Hematopoietic multipotent progenitor cell treated with erythropoietin and hydrocortisone succinate and interleukin-3 and kit ligand, for 17 days (in vitro differentiated cells): ENCODE data around the gene SIK3.
"Not testable (repeated sequence)": the region's sequence is repeated elsewhere in the genome, so short reads cannot be mapped to it uniquely, and the experiment has no call there.

Experiments
- DNase-seq: peaks from one replicate; pipeline ENCODE4 v3.0.0-alpha.2; 2015; ENCODE audit warnings: low spot score

Gene SIK3

DNA sequence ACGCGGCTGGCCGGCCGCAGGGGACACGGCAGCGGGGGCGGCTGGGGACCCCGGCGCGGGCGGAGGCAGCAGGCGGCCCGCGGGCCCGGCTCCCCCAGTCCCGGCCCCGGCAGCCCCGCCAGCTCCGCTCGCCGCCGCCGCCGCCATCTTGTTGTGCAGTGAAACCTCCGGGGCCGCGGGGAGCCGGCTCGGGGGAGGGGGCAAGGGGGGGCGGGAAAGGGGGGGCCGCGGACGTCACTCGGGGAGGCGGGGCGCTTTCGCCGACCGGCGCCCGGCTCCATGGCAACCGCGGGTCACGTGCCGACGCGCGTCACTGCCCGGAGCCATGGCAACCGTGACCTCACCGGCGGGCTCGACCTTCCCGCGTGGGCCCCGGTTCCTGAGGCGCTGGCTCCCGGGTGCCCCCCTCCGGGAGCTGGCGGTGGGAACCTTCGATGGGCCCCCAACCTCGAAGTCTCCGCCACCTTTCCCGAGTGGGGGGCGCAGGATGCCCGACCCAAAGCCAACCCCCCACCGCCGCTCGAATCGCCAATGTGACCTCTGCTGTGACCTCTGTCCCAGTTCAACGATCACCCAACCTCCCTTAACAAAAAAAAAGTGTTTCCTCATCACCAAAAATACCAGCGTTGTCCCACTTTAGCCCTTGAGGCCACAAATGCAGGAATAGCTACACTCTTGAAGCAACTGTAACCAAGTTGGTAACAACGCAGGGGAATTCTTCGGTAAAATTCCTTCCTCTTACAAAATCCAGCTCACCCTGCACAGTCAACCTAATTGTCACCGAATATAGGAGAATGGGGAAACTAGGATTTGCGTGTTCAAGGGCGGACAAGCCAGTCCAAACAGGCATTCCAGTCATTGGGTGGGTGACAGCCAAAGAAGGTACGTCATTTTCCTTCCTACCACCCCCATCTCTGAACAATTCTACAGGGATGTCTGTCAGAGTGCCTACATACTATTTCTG, at the start of gene SIK3:
TSS of gene SIK3 (minus strand) at position 160 of the 964 bp plus-strand sequence. CDS start at position 147, 13 bp downstream.
- DNase-seq = peak; percentile 97

DNA sequence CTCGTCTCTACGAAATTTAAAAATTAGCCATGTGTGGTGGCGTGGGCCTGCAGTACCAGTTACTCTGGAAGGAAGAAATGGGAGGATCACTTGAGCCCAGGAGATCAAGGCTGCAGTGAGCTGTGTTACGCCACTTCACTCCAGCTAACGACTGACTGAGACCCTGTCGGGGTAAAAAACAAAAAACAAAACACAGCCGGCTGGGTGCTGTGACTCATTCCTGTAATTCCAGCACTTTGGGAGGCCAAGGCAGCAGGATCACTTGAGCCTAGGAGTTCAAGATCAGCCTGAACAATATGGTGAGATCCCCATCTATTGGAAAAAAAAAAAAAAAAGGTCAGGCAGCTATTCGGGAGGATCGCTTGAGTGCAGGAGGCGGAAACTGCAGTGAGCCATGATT, 48.3 kb upstream of the SIK3 start:
- no peak for DNase-seq

DNA sequence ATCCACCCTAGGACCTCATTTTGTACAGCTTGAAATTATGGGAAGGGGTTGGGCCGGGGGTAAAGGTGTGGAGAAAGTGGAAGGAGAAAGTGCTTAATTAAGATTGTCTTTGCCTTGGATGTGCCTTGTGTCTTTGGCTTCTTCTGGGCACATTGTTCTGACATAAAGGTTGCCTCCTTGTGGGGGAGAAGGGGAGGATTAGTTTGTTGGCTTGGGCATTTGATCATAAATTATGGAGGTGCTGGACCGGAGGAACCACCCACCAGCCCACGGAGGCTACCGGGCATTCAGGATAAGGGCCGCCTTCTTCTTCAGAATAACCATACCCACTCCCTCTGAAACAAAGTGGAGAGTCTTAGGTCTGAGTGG, 47.1 kb upstream of the SIK3 start:
- no peak for DNase-seq

DNA sequence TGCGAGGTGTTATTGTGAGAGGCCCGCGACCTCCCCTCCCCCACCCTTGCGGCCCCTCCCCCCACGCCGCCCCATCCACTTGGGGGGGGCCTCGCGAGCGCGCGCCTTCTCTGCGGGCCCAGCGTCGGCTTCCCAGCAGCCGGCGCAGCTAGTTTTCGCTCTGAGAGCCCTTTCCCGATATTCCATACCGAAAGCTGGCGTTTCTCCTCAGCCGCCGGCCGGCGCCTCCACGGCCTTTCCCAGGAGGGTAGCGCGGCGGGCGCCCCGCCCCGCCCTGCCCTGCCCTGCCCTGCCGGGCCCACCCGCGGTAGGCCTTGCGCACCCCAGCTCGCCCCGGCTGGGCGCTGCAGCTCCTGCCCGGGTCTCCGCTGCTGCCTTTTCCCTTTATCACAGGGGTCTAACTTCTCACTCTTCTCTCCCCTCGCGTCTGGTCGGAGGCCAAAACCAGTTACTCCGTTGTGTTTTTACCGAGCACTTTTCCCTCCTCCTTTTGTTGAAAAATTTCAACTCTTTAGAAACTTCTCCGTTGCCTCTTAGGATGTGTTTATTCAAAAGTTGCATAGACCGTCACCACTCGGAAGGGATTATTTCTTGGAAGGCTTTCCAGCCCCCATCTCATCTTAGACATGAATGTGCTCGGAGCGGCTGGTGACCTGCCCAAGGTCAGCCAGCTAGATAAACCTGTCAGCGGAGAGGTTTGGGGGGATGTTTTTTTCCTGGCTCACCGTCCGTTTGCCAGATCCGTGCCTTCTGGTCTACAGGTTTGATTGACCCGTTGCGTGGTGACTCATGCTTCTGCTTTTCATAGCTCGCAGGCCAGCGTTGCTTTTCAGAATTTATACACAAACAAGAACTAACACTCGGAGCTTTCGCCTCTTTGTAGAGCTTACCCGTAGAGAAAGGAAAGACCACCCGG, 46.5 kb upstream of the SIK3 start:
- peak; percentile 73 for DNase-seq

DNA sequence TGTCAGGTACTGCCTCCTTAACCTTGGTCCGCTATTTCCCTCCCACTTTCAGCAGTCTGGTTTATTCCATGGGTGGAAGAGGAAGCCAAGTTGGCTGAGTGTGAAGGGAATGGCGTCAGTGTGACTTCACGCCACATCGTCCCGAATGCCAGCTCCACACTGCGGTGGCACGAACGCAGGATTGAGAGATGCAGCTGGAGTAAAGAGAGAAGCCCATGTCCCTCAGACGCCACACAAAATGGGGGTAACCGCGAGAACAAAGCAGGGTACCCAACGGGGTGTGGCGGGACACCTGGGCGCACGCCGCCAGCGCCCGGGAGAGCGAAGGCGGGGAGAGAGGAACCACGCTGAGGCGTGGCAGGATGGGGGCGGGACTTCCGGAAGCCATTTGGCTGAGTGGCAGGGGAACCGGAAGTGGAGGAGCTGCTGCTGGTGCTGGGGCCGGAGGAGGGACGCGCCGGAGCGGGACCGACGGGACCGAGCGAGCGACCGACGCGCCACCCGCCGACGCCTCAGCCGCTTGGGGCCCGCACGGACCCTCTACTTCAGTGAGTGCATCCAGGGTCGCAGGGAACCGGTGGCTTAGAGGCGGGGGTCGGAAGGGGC, 45.7 kb upstream of the SIK3 start, which contains the start of gene PAFAH1B2:
TSS of gene PAFAH1B2 (plus strand) at position 417 of the 606 bp plus-strand sequence. CDS start 8,161 bp downstream, outside the sequence.
- peak; percentile 95 for DNase-seq

GRCh38 chr11:117143390-117143789, 45.2 kb upstream of the SIK3 start:
- no peak for DNase-seq

DNA sequence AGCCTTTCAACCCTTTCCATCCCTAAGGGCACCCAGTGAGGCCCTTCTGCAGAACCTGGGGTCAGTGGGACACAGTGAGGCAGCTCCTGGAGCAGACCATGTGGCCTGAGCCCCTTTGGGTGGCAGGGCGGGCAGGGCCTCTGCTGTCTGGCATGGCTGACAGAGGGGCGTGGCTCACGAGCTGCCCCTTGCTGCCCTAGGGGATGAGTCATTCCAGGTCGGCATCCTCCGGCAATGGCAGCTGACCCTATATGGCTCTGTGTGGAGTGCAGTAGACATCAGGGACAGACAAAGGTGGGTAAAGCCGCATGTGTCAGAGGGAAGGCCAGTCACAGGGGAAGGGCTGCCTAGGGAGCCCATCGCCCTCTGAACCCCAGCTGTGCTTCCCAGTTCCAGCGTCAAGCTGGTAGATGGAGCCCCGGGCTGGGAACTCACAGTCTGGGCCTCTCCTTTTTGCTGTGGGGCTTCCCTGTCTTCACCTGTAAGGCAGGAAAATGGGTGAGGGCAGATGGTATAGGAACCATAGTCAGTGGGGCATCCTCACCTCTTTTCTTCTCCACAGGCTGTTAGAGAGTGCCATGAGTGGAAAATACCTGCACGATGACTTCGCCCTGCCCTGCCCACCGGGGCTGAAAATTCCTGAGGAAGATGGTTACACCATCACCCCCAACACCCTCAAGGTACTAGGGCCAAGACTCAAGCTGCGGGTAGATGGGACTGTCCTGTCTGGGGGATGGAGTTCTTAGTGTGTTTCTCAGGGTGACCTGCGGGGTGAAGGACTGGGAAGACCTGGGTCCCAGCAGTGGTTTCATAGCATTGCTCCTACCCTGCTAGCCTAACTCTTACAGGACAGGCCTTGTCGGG, 39.2 kb upstream of the SIK3 start:
- not testable (repeated sequence) for DNase-seq

GRCh38 chr11:117134979-117135378, 36.8 kb upstream of the SIK3 start:
- DNase-seq = not testable (repeated sequence)

GRCh38 chr11:117134431-117134830, 36.2 kb upstream of the SIK3 start:
- DNase-seq = no peak

DNA sequence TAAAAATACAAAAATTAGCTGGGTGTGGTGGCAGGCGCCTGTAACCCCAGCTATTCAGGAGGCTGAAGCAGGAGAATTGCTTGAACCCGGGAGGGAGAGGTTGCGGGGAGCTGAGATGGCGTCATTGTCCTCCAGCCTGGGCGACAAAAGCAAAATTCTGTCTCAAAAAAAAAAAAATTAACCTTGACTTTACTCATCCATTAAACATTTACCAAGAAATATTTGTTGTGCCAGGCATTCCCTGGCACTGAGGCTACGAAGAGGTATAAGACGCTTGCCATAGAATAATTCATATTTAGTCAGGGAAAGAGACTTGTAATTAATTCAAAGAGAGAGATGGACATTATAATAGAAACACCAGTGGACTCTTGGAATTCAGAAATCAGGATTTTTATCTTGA, 32.7 kb upstream of the SIK3 start:
- DNase-seq = no peak

DNA sequence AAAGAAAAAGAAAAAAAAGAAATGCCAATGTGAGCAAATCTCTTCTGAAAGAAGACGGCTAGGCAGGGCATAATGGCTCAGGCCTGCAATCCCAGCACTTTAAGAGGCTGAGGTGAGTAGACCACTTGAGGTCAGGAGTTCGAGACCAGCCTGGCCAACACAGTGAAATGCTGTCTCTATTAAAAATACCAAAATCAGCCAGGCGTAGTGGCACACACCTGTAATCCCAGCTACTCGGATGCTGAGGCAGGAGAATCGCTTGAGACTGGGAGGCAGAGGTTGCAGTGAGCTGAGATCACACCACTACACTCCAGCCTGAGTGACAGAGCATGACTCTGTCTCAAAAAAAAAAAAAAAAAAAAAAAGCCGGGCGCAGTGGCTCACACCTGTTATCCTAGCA, 32.2 kb upstream of the SIK3 start:
- DNase-seq = not testable (repeated sequence)

- no peak for DNase-seq
Measured at GRCh38 chr11:117128289-117128688, 30.1 kb upstream of the SIK3 start.

- no peak for DNase-seq
Measured at GRCh38 chr11:117127171-117127901, 29.1 kb upstream of the SIK3 start.

GRCh38 chr11:117126223-117126965, 28.2 kb upstream of the SIK3 start:
- no peak for DNase-seq

GRCh38 chr11:117122556-117122955, 24.3 kb upstream of the SIK3 start:
- DNase-seq = no peak

DNA sequence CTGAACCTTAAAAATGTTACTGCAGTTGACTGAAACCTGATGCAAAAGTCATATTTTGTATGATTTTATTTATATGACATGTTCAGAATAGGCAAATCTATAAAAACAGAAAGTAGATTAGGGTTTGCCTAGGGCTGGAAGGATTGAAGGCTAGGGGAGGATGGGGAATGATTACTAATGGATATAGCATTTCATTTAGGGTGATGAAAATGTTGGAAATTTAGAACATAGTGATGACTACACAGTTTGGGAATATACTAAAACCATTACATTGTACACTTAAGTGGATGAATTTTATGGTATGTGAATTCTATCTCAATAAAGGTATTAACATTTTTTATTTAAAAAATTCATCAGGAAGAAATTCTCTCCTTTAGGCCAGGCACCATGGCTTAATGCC, 22.9 kb upstream of the SIK3 start:
- no peak for DNase-seq

GRCh38 chr11:117117681-117118080, 19.5 kb upstream of the SIK3 start:
- DNase-seq = no peak

GRCh38 chr11:117112939-117113338, 14.7 kb upstream of the SIK3 start:
- not testable (repeated sequence) for DNase-seq

DNA sequence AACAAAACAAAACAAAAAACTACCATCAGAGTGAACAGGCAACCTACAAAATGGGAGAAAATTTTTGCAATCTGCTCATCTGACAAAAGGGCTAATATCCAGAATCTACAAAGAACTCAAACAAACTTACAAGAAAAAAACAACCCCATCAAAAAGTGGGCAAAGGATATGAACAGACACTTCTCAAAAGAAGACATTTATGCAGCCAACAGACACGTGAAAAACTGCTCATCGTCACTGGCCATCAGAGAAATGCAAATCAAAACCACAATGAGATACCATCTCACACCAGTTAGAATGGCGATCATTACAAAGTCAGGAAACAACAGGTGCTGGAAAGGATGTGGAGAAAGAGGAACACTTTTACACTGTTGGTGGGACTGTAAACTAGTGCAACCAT, 14.3 kb upstream of the SIK3 start:
- not testable (repeated sequence) for DNase-seq
